DOHH2 (cell line): ENCODE results near the gene SNTB2.

ENCODE experiments used
- H3F3A ChIP-seq: fragments of 200-600 bp; sonication (generic), shearing (Covaris generic); 2 replicates; pipeline ENCODE4 v1.6.0; 2016; ENCODE audit warnings: antibody characterized with exemption, mild to moderate bottlenecking; ENCODE audit not compliant: control insufficient read depth, insufficient read depth
- H3K27ac ChIP-seq: fragments of 200-600 bp; sonication (generic); 2 replicates; pipeline ENCODE4 v1.5.1; 2014; ENCODE audit warnings: low read depth, mild to moderate bottlenecking, low read length, moderate library complexity
- H3K27me3 ChIP-seq: fragments of 200-600 bp; sonication (generic); 2 replicates; pipeline ENCODE4 v1.6.1; 2014; ENCODE audit warnings: mild to moderate bottlenecking, low read length, mixed read lengths; ENCODE audit not compliant: control insufficient read depth
- H3K36me3 ChIP-seq: fragments of 200-600 bp; sonication (generic); 2 replicates; pipeline ENCODE4 v1.6.1; 2014; ENCODE audit warnings: mild to moderate bottlenecking, low read length, moderate library complexity, mixed read lengths; ENCODE audit not compliant: control insufficient read depth
- H3K4me1 ChIP-seq: fragments of 200-600 bp; sonication (generic); 2 replicates; pipeline ENCODE4 v1.6.1; 2014; ENCODE audit warnings: mild to moderate bottlenecking, low read length, mixed read lengths; ENCODE audit not compliant: control insufficient read depth
- H3K4me2 ChIP-seq: fragments of 200-600 bp; sonication (generic); 2 replicates; pipeline ENCODE4 v1.6.0; 2014; ENCODE audit warnings: mild to moderate bottlenecking, low read length, moderate library complexity
- H3K4me3 ChIP-seq: fragments of 200-600 bp; sonication (generic); 2 replicates; pipeline ENCODE4 v1.5.1; 2014; ENCODE audit warnings: mild to moderate bottlenecking, low read length, mixed read lengths
- H3K79me2 ChIP-seq: fragments of 200-600 bp; sonication (generic); 2 replicates; pipeline ENCODE4 v1.6.1; 2014; ENCODE audit warnings: mild to moderate bottlenecking, low read length, mixed read lengths; ENCODE audit not compliant: control insufficient read depth
- H3K9me2 ChIP-seq: fragments of 200-600 bp; sonication (generic); replicated peaks from 2 replicates; pipeline ENCODE4 v1.6.1; 2014; ENCODE audit warnings: mild to moderate bottlenecking, low read length, mixed read lengths; ENCODE audit not compliant: control insufficient read depth
- H3K9me3 ChIP-seq: fragments of 200-600 bp; sonication (generic); 2 replicates; pipeline ENCODE4 v1.6.1; 2014; ENCODE audit warnings: antibody characterized with exemption, low read length, mixed read lengths; ENCODE audit not compliant: control insufficient read depth, insufficient read depth
- H4K20me1 ChIP-seq: fragments of 200-600 bp; sonication (generic); 2 replicates; pipeline ENCODE4 v1.6.0; 2014; ENCODE audit warnings: low read depth, mild to moderate bottlenecking, antibody characterized with exemption, low read length, moderate library complexity; ENCODE audit not compliant: control insufficient read depth, insufficient read depth
- CTCF ChIP-seq: fragments of 200-600 bp; sonication (generic); IDR thresholded peaks from one replicate; pipeline ENCODE4 v1.5.1; 2014; ENCODE audit warnings: antibody characterized with exemption, mild to moderate bottlenecking, low read depth, low read length; ENCODE audit not compliant: poor library complexity, severe bottlenecking
- EZH2phosphoT487 ChIP-seq: fragments of 200-600 bp; sonication (generic); IDR thresholded peaks from 2 replicates; pipeline ENCODE4 v1.6.1; 2017; ENCODE audit warnings: borderline replicate concordance, mild to moderate bottlenecking, antibody characterized with exemption, low read length, moderate library complexity, mixed read lengths

The SNTB2 gene

DNA sequence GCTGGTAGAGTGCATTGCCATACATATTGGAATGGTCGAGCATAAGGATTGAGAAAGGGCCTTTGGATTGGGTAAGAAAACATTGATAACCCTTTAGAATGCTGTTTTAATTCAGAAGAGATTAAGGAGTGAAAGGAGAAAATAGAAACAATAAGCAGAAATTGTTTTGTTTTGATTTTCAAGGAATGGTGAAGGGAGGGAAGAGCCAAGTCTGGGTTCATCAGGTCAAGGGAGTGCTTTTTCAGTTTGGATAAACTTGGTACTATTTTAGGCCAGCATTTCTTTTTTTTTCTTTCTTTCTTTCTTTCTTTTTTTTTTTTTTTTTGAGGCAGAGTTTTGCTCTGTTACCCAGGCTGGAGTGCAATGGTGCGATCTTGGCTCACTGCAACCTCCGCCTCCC, 50.3 kb downstream of the SNTB2 start:
- H3K27me3 ChIP-seq, result no peaks in the 10 kb centered on the region
- no peaks in the 10 kb centered on the region for H3K9me2 ChIP-seq
- H4K20me1 ChIP-seq, result no peaks in the 10 kb centered on the region
- H3K4me3 ChIP-seq, result no peak overlapping the region
- H3K4me2 ChIP-seq, result no peak overlapping the region
- no peak overlapping the region for H3K27ac ChIP-seq
- H3K9me3 ChIP-seq, result no peaks in the 10 kb centered on the region
- no peaks in the 10 kb centered on the region; the same call in 1 of the 2 replicates for H3K79me2 ChIP-seq
- no peaks in the 10 kb centered on the region for H3K4me1 ChIP-seq
- H3F3A ChIP-seq, result no peaks in the 10 kb centered on the region
- H3K36me3 ChIP-seq, result no peaks in the 10 kb centered on the region
- TF ChIP-seq EZH2phosphoT487 (no peak), CTCF (no peak)

DNA sequence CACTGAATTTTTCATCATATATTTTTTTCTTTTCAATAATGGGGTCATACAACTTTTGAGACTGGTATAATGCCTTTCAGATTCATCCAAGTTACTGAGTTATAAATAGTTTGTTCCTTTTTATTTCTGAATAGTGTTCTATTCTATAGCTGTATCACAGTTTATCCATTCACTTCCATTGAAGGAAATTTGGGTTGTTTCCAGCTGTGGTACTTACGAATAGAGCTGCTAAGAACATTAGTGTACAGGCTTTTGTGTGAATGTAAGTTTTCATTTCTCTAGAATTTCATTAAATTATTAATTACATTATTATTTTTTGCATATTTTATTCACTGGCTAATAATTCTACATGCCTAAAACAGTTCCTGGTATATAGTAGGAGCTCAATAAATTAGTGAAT, 52.9 kb downstream of the SNTB2 start:
- Histone ChIP-seq H3K27me3 (no peaks in the 10 kb centered on the region), H3K4me1 (no peaks in the 10 kb centered on the region), H3K9me3 (no peaks in the 10 kb centered on the region), H3K36me3 (no peaks in the 10 kb centered on the region), H3K4me2 (no peak overlapping the region), H3K79me2 (no peaks in the 10 kb centered on the region), H3K27ac (no peak overlapping the region), H3K9me2 (no peaks in the 10 kb centered on the region), H3K4me3 (no peak overlapping the region), H4K20me1 (no peaks in the 10 kb centered on the region), H3F3A (no peaks in the 10 kb centered on the region)
- TF ChIP-seq EZH2phosphoT487 (no peak), CTCF (no peak)

DNA sequence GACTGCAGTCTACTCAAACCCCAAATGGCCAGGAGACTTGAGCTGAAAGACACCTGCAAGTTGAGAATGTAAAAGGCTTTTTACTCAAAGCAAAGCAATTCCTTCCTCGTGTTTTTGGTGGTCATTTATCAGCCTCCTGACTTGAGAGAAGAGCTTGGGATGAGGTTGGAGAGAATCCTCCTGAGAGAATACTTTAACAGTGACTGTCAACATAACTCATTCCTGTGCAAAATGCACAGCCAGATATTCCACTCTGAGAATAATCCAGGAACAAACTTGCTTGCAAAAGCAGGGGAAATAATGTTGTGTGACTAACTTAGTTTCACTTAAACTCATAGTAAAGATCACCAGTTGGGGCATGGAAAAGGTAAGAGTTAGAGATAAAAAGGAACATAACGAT, 53.4 kb downstream of the SNTB2 start:
- Histone ChIP-seq H3K4me2 (no peak overlapping the region), H4K20me1 (no peaks in the 10 kb centered on the region), H3F3A (no peaks in the 10 kb centered on the region), H3K9me2 (no peaks in the 10 kb centered on the region), H3K79me2 (no peaks in the 10 kb centered on the region), H3K9me3 (no peaks in the 10 kb centered on the region), H3K4me1 (no peaks in the 10 kb centered on the region), H3K27ac (no peak overlapping the region), H3K4me3 (no peak overlapping the region), H3K27me3 (no peaks in the 10 kb centered on the region), H3K36me3 (peaks cover under 1% of the 10 kb centered on the region; the same call in 1 of the 2 replicates)
- no peak for TF ChIP-seq CTCF
- TF ChIP-seq EZH2phosphoT487, result no peak

DNA sequence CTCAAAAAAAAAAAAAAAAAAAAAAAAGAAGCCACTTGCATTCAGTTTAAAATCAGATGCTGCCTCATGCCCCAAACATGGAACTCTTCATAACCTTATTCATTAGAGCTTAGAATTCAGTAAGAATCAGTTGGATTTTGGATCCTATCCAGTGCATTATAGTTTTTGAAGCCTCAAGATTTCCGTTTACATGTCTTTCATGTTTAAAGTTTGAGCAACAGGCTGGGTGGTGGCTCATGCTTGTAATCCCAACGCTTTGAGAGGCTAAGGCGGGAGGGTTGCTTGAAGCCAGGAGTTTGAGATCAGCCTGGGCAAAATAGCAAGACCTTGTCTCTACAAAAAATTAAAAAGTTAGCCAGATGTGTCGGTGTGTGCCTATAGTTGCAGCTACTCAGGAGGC, 55.0 kb downstream of the SNTB2 start:
- Histone ChIP-seq H3K4me2 (no peak overlapping the region), H3K36me3 (peaks cover 5% of the 10 kb centered on the region; the same call in 1 of the 2 replicates), H3K9me3 (no peaks in the 10 kb centered on the region), H3K4me3 (no peak overlapping the region), H3F3A (no peaks in the 10 kb centered on the region), H3K9me2 (no peaks in the 10 kb centered on the region), H3K79me2 (no peaks in the 10 kb centered on the region), H3K27me3 (no peaks in the 10 kb centered on the region), H4K20me1 (no peaks in the 10 kb centered on the region), H3K27ac (no peak overlapping the region), H3K4me1 (no peaks in the 10 kb centered on the region)
- TF ChIP-seq EZH2phosphoT487 (no peak), CTCF (no peak)
